SK-N-MC (cell line): Measurements from ENCODE around the gene PTPRM.

Experiments
- DNase-seq: peaks from one replicate; pipeline ENCODE4 v3.0.0-alpha.2; 2011; ENCODE audit warnings: low read depth, low spot score
- H3K27ac ChIP-seq: fragments of 200-600 bp; sonication (generic); 2 replicates; pipeline ENCODE4 v1.5.1; 2016; ENCODE audit warnings: mixed run types
- H3K36me3 ChIP-seq: fragments of 200-600 bp; sonication (generic); 2 replicates; pipeline ENCODE4 v1.6.1; 2017; ENCODE audit warnings: antibody characterized with exemption, low read length, mixed read lengths; ENCODE audit not compliant: insufficient read depth
- H3K4me3 ChIP-seq: fragments of 200-600 bp; sonication (generic); 2 replicates; pipeline ENCODE4 v1.5.1; 2016
- H3K9ac ChIP-seq: fragments of 200-600 bp; sonication (generic); 2 replicates; pipeline ENCODE4 v1.8.0; 2017; ENCODE audit warnings: mixed run types, mixed read lengths; ENCODE audit not compliant: insufficient read length
- H3K9me3 ChIP-seq: fragments of 200-600 bp; sonication (generic); 2 replicates; pipeline ENCODE4 v1.6.1; 2017; ENCODE audit warnings: low read depth, mild to moderate bottlenecking, antibody characterized with exemption, low read length, moderate library complexity, mixed read lengths
- EZH2 ChIP-seq: fragments of 200-600 bp; sonication (generic); IDR thresholded peaks from one replicate; pipeline ENCODE4 v1.6.1; 2017; ENCODE audit warnings: antibody characterized with exemption
- FOXP2 ChIP-seq: optimal IDR thresholded peaks from 2 replicates; pipeline ENCODE3; 2011; ENCODE audit warnings: mild to moderate bottlenecking, moderate library complexity; ENCODE audit not compliant: insufficient read depth; ENCODE audit errors: extremely low read length, control extremely low read depth
- POLR2AphosphoS5 ChIP-seq: IDR thresholded peaks from 2 replicates; pipeline ENCODE4 v1.6.1; 2012; ENCODE audit warnings: mild to moderate bottlenecking, low read depth, low read length, borderline replicate concordance

PTPRM gene

DNA sequence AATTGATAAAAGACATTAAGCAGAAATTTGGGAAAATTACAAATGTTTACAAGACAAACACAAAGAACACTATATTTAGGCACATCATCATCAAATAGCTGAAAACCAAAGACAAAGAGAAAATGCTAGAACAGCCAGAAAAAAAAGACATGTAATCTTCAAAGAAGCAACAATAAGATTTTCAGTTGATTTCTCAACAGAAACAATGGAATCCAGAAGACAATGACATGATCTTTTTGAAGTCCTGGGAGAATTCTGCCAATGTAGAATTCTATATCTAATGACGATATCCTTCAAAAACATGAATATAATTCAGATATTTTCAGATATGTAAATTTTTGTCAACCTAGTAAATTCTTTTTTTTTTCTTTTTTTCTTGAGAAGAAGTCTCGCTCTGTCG, 179.0 kb downstream of the PTPRM start:
- Histone ChIP-seq H3K36me3 (no peaks in the 10 kb centered on the region), H3K27ac (no peak overlapping the region), H3K9ac (no peak overlapping the region), H3K4me3 (no peak overlapping the region), H3K9me3 (no peaks in the 10 kb centered on the region)
- TF ChIP-seq FOXP2: no peak
- DNase-seq: no peak

DNA sequence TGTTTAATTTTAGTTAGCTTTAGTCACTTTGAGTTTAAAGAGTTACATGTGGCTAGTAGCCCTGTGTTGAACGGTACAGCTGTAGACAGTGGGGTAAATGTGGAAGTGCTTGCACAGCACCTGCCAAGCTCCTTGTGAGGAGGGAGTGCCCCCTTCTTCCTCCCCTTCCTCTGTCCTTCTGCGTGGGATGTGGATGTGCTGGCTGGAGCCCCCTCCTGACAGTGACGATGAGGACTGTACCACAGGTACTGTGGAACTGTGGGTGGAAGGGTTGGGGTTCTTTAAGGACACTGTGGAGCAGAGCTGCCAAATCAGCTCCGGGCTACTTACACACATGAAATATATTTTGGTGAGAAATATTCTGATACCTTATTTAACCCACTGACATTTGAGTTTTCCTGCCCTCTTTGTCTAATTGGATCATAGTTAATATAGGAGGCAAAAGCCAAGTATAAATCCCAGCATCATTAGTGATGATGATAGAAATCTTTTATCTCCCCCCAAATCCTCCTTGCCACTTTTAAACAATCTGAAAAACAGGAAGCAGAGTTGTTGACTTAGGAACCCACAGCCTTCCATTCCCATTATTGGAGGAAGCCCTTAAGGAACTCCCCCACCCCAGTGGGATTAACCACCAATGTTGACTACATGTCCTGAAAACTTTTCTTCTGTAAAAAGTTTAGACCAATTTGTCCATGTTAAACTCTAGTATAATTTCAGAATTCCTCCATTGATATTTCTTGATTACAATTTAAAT, 181.3 kb downstream of the PTPRM start:
- no peak for DNase-seq
- Histone ChIP-seq H3K9ac (no peak overlapping the region), H3K4me3 (no peak overlapping the region), H3K36me3 (no peaks in the 10 kb centered on the region), H3K27ac (no peak overlapping the region), H3K9me3 (no peaks in the 10 kb centered on the region)
- TF ChIP-seq EZH2 (no peak), POLR2AphosphoS5 (no peak), FOXP2 (no peak)

DNA sequence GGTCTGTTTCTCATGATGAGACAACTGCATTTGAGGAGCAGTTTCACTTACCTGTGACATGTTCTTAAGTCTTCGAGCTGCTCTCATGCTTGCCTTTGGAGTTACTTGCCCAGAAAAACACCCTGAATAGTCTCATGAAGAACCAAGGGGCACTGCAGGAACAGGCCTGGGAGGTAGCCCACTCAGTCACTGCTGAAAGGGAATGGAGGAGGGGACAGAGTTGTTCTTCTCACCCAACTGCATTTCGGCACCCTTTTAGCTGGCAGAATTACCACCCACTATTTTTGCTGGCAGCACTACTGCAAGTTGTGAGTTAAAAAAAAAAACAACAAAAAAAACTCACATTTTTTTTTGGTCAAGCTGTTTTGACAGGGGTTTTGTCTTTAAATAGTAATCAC, 181.9 kb downstream of the PTPRM start:
- Histone ChIP-seq H3K27ac (no peak overlapping the region), H3K9ac (no peak overlapping the region), H3K9me3 (no peaks in the 10 kb centered on the region), H3K36me3 (no peaks in the 10 kb centered on the region), H3K4me3 (no peak overlapping the region)
- TF ChIP-seq POLR2AphosphoS5 (no peak), EZH2 (no peak), FOXP2 (no peak)
- no peak for DNase-seq

DNA sequence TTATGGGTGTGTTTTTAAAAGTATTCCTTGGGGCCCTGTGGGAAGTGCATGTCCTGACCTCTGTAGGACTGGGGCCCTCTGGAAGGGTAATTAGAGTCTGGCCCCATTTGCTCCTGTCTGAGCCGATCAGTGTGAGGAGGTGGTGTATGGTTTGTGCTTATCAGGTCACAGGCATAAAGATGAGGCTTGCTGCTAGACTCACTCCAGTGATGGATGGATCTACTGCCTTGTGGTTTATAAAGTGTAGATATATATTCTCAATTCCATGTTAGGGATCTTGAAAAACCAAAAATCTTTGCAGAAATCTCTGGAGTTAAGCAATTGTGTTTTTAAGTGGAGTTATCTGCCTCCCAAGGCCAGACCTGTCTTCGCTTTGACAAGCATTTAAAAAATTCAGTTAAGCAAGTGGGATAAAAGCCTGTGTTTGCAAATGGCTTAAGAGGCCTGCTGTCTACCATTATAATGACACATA, 182.4 kb downstream of the PTPRM start:
- Histone ChIP-seq H3K4me3 (no peak overlapping the region), H3K27ac (no peak overlapping the region), H3K36me3 (no peaks in the 10 kb centered on the region), H3K9ac (no peak overlapping the region), H3K9me3 (no peaks in the 10 kb centered on the region)
- no peak for DNase-seq
- no peak for TF ChIP-seq POLR2AphosphoS5
- TF ChIP-seq EZH2: no peak
- TF ChIP-seq FOXP2: no peak

DNA sequence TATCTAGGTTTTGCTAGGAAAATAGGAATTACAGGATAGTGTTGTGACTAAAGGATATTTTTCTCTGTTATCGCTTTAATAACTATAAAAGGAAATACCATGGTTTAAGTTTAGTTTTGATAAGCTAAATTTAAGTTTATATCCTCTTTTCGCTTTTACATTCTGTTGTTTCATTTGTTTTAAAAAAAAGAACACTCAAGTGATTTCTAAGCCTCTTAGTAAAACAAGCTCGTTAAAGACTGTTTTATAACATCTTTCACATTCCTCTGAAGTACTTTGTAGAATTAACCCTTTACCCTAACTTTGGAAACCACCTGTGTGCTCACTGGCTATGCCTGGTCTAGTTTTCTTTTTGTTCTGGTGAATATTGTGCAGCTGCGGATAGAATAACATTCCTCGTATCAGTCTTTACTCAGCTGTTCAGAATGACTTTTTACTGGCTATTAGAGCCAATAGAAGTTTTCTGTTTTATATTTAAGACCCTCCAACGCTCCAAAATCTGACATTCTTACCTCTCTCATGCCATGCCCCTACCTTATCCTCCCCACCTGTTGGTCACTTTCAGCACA, 183.1 kb downstream of the PTPRM start:
- H3K27ac ChIP-seq: no peak overlapping the region
- H3K36me3 ChIP-seq: no peaks in the 10 kb centered on the region
- H3K4me3 ChIP-seq: no peak overlapping the region
- no peaks in the 10 kb centered on the region for H3K9me3 ChIP-seq
- no peak for TF ChIP-seq FOXP2
- no peak for TF ChIP-seq EZH2
- no peak for TF ChIP-seq POLR2AphosphoS5
- no peak for DNase-seq
- H3K9ac ChIP-seq: no peak overlapping the region

DNA sequence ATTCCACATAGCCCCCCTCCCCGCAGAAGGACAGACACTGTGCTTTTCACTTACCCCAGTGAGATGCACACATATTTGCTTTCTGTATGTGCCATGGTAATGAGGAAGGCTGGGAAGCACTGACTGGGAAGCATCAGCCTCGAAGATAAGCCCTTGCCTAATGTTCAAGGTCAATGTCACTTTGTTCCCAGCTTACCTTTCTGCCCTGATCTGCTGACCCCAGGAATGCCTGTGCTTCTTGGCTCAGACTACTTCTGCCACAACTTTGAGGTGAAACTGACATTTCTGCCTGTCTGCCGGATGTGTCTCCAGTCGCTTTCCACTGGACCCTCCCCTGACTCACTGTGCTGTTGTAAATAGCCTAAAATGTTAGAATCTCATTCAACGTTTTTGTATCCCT, 183.8 kb downstream of the PTPRM start:
- no peak overlapping the region for H3K9ac ChIP-seq
- TF ChIP-seq EZH2 (no peak), POLR2AphosphoS5 (no peak), FOXP2 (no peak)
- no peak overlapping the region for H3K27ac ChIP-seq
- no peak for DNase-seq
- H3K4me3 ChIP-seq: no peak overlapping the region
- H3K9me3 ChIP-seq: no peaks in the 10 kb centered on the region
- H3K36me3 ChIP-seq: no peaks in the 10 kb centered on the region

DNA sequence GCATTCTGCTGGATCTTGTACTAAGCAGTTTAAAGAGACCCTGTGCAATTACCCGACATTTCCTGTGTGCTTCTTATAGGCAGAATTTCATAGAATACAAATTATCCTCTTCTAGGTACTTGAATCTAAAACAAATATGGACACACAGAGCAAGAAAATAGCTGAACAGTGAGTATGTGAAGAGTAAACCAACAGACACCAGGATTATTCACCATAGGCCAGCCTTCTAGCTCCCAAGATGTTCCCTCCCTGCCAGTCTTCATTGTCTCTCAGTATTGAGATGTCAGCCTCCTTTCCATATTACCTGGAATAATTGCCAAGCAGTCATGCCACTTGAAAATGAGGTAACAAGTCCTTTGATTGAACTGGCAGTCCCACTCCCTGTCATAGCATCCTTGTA, 187.1 kb downstream of the PTPRM start:
- no peaks in the 10 kb centered on the region for H3K9me3 ChIP-seq
- TF ChIP-seq FOXP2 (no peak), POLR2AphosphoS5 (no peak), EZH2 (no peak)
- H3K4me3 ChIP-seq: no peak overlapping the region
- H3K27ac ChIP-seq: no peak overlapping the region
- H3K36me3 ChIP-seq: no peaks in the 10 kb centered on the region
- H3K9ac ChIP-seq: no peak overlapping the region
- DNase-seq: no peak

DNA sequence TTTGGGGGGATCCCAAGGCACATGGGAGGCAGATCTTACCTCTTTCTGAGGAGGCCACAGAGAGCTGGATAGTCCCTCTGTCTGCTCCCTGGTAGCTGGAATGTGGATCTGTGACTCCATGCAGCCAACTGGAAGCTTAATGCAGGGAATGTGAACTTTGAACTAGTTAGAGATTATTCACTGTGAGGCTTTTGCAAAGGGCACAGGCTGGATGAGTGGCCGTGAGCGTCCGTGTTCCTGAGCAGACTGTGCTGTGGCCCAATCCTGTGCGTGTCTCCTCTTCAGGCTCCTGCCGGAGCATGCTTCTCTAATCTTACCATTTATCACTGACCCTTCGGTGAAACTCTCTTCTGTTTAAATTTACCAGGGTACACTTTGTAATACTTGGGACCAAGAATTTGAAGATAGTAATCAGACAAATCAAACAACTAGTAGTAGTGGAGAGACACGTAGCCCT, 187.6 kb downstream of the PTPRM start:
- TF ChIP-seq POLR2AphosphoS5 (no peak), FOXP2 (no peak), EZH2 (no peak)
- H3K27ac ChIP-seq: no peak overlapping the region

DNA sequence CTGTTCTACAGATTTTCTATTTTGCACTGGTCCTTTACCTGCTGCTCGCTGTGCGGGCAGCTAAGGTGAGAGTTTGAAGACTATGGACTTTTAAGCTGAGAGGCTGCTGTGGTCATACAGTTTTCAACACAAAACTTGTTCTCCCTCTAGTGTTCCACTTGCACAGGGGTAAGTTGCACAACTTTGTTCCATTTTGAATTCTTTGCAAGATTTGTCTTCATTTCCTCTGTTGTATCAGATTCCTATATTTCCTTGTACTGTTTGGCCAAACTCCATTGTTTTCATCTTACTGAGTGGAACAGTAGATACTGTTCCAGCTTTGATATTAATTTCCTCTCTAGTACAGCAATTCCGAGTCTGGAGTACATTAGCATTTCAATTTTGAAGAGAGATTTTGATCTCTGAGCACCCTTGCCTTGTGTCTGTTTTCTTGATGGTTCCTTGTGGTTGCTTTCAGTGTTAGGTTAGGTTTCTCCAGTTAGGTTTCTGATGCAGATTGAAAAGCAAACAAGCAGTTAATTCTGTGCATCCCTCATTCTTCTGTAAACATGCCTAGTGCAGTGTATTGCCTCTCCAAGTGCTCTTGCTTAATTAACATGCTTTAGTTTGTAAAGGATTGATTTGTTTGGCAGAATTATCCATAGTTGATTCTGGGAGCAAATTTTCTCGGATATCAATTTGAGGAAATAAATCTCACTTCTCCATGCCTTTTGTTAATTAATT, 188.8 kb downstream of the PTPRM start:
- TF ChIP-seq EZH2 (no peak), POLR2AphosphoS5 (no peak), FOXP2 (no peak)
- H3K4me3 ChIP-seq: no peak overlapping the region
- H3K9me3 ChIP-seq: no peaks in the 10 kb centered on the region
- no peaks in the 10 kb centered on the region for H3K36me3 ChIP-seq
- no peak overlapping the region for H3K27ac ChIP-seq
- no peak for DNase-seq
- H3K9ac ChIP-seq: no peak overlapping the region

More for the DNA sequence above, 187.6 kb downstream of the PTPRM start:
- Histone ChIP-seq H3K9me3 (no peaks in the 10 kb centered on the region), H3K36me3 (no peaks in the 10 kb centered on the region), H3K4me3 (no peak overlapping the region), H3K9ac (no peak overlapping the region)
- no peak for DNase-seq
